Choroid plexus epithelial cell (primary cell): ENCODE data around the gene CFAP157.

Experiments used
- DNase-seq: peaks from one replicate; pipeline ENCODE4 v3.0.0-alpha.2; 2010; ENCODE audit warnings: low read depth
- H3K4me3 ChIP-seq: 2 replicates; pipeline ENCODE4 v1.5.1; 2011; ENCODE audit warnings: low read depth, mild to moderate bottlenecking, control low read depth, low read length, moderate library complexity
- CTCF ChIP-seq: conservative IDR thresholded peaks from 2 replicates; pipeline ENCODE4 v1.5.1; 2011; ENCODE audit warnings: low read depth, mild to moderate bottlenecking, control low read depth, inconsistent platforms, low read length, moderate library complexity

The CFAP157 gene

GRCh38 chr9:127706836-127707241, at the start of gene CFAP157:
TSS of gene CFAP157 (plus strand) at chr9:127706988. CDS start at chr9:127707032, 44 bp downstream.
- DNase-seq, result no peak
- H3K4me3 ChIP-seq, result no peak within 1 kb of the TSS
- no peak for TF ChIP-seq CTCF

GRCh38 chr9:127658428-127658827, 48.4 kb upstream of the CFAP157 start:
- DNase-seq, result no peak
- no peak for TF ChIP-seq CTCF
- no peak overlapping the region for H3K4me3 ChIP-seq

- TF ChIP-seq CTCF, result no peak
- H3K4me3 ChIP-seq, result no peak overlapping the region
- no peak for DNase-seq
Observed at GRCh38 chr9:127660886-127661741, 45.7 kb upstream of the CFAP157 start.

- TF ChIP-seq CTCF, result no peak
- H3K4me3 ChIP-seq, result no peak overlapping the region
- no peak for DNase-seq
Observed at GRCh38 chr9:127662617-127663016, 44.2 kb upstream of the CFAP157 start.

- DNase-seq, result no peak
- no peak for TF ChIP-seq CTCF
- no peak overlapping the region for H3K4me3 ChIP-seq
Observed at GRCh38 chr9:127664324-127664677, 42.5 kb upstream of the CFAP157 start.

- no peak overlapping the region for H3K4me3 ChIP-seq
- no peak for DNase-seq
- no peak for TF ChIP-seq CTCF
Observed at GRCh38 chr9:127664678-127665507, 41.9 kb upstream of the CFAP157 start.
